Testis (tissue), 2 donors: ENCODE measurements around the gene LPCAT4.

Experiments
- CTCF ChIP-seq, 3 experiments: fragments of 450-650 bp in 2 of 3; fragments of 200-600 bp in 1 of 3; sonication (generic) in 1 of 3; IDR thresholded peaks; one replicate each; pipeline ENCODE4 v1.5.1; 2016 to 2019; ENCODE audit warnings: antibody characterized with exemption in 3 of 3, mild to moderate bottlenecking in 2 of 3, moderate library complexity in 1 of 3
- POLR2A ChIP-seq: fragments of 450-650 bp; IDR thresholded peaks from one replicate; pipeline ENCODE4 v1.6.1; 2017; ENCODE audit warnings: antibody characterized with exemption, mild to moderate bottlenecking, moderate library complexity

- TF ChIP-seq CTCF (IDR thresholded peaks at IDR 0.05) = no peak
- no peak for TF ChIP-seq POLR2A
These were observed 4.8 kb downstream of the LPCAT4 start for GRCh38 chr15:34362047-34362773.
